ENCODE results near the gene TCF15. TPM values are rescaled to one million over a fixed set of nuclear protein-coding genes. Genes with fewer than 3 reads are reported as not detected.

Gene TCF15
- total and polyA plus RNA-seq, 4 donors, result not detected

DNA sequence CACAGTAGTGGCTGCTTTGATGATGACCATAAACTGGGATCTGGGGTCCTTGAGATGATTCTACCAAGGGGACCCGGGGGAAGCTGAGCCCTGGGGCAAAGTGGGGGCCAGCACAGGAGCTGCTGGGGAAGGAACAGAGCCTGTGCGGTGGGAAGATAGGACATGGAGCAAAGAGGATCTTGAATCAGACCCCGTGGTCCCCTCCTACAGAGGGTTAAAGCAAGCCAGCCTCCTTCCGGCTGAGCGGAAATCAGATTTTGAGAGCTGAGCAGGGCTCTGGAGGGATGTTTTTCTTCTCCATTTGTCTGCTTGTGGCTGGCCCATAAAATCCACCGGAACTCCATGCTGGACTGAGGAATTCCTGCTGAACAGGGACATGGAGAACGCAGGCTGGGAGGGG is 10.1 kb upstream of the TCF15 start (continued):
- no peak for TF ChIP-seq MAX (IDR thresholded peaks at IDR 0.05)

GRCh38 chr20:618980-619379 is 8.9 kb upstream of the TCF15 start:
- no peaks in the 10 kb centered on the region for H3K27me3 ChIP-seq (ENCODE audit: control insufficient read depth in 4 of 4, insufficient read depth in 4 of 4, low read length in 3 of 4)
- no peak for DNase-seq (ENCODE audit: low spot score)

DNA sequence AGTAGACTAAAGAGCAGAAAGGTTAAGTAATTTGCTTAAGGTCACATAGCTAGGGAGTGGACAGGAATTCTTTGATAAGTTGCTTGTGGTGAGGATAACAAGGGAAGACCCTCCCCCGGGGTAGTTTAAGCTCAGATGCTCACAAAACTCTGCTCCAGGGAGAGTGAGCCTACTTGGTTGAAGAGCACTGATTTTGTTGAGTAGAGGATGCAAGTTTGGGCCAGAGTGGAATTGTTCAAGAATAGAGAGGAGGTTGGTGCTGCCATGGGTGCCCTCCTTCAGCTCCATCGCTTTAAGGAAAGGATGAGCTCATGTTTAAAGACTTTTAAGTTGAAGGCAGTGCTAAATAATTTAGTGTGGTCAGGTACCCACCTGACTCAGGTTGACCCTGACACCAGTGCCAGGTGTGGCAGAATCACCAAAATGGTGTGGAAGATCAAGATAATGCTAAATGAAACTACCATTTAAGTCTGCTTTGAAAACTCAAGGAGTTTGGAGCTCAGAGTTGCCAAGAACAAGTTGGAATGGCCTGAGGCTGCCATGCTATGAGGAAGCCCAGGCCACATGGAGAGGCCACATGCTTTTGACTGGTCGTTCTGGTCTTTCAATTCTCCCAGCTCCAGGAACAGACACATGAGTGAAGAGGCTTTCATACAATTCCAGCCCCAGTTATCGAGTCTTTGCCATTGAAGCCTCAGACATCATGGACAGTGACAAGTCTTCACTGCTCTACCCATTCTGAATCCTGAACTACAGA is 8.0 kb upstream of the TCF15 start:
- no peak overlapping the region for H3K9ac ChIP-seq (ENCODE audit: low read depth in 1 of 2, low read length in 2 of 2)
- H3K36me3 ChIP-seq (ENCODE audit: control insufficient read depth in 4 of 4, insufficient read depth in 3 of 4, low read depth in 1 of 4, low read length in 3 of 4), result no peaks in the 10 kb centered on the region
- peaks cover 0 to 2% (median 0%) of the 10 kb centered on the region in 4 donors for H3K27me3 ChIP-seq (ENCODE audit: control insufficient read depth in 4 of 4, insufficient read depth in 4 of 4, low read length in 3 of 4)
- DNase-seq (ENCODE audit: low spot score), result no peak
- no peaks in the 10 kb centered on the region for H3K4me1 ChIP-seq (ENCODE audit: control insufficient read depth in 4 of 4, insufficient read depth in 4 of 4, low read length in 3 of 4)
- peaks cover 6 to 15% (median 7%) of the 10 kb centered on the region in 4 donors for H3K9me3 ChIP-seq (ENCODE audit: control insufficient read depth in 4 of 4, low read length in 3 of 4)
- H3K27ac ChIP-seq (ENCODE audit: low read depth in 1 of 2, low read length in 2 of 2), result no peak overlapping the region
- no peak overlapping the region for H3K4me3 ChIP-seq (ENCODE audit: low read depth in 1 of 3, low read length in 3 of 3)
- 69% methylated on average over 4 of the region's 4 CpGs for WGBS
- no peak for TF ChIP-seq JUND (IDR thresholded peaks at IDR 0.05)
- no peak for TF ChIP-seq ATF3 (IDR thresholded peaks at IDR 0.05)
- no peak for TF ChIP-seq SP1 (IDR thresholded peaks at IDR 0.05)
- TF ChIP-seq, protein P1, sequence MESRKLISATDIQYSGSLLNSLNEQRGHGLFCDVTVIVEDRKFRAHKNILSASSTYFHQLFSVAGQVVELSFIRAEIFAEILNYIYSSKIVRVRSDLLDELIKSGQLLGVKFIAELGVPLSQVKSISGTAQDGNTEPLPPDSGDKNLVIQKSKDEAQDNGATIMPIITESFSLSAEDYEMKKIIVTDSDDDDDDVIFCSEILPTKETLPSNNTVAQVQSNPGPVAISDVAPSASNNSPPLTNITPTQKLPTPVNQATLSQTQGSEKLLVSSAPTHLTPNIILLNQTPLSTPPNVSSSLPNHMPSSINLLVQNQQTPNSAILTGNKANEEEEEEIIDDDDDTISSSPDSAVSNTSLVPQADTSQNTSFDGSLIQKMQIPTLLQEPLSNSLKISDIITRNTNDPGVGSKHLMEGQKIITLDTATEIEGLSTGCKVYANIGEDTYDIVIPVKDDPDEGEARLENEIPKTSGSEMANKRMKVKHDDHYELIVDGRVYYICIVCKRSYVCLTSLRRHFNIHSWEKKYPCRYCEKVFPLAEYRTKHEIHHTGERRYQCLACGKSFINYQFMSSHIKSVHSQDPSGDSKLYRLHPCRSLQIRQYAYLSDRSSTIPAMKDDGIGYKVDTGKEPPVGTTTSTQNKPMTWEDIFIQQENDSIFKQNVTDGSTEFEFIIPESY (IDR thresholded peaks at IDR 0.05), result no peak
- TF ChIP-seq RXRA (IDR thresholded peaks at IDR 0.05), result no peak

More at GRCh38 chr20:618980-619379, 8.9 kb upstream of the TCF15 start:
- no peak overlapping the region for H3K27ac ChIP-seq (ENCODE audit: low read depth in 1 of 2, low read length in 2 of 2)
- H3K4me1 ChIP-seq (ENCODE audit: control insufficient read depth in 4 of 4, insufficient read depth in 4 of 4, low read length in 3 of 4), result no peaks in the 10 kb centered on the region
- TF ChIP-seq TAF1 (conservative IDR thresholded peaks at IDR 0.05), result no peak
- no peak for TF ChIP-seq GABPA (IDR thresholded peaks at IDR 0.05 in 1 of 2, conservative IDR thresholded peaks at IDR 0.05 in 1 of 2)
- TF ChIP-seq MAX (IDR thresholded peaks at IDR 0.05), result no peak
- TF ChIP-seq HNF4A (conservative IDR thresholded peaks at IDR 0.05), result no peak
- TF ChIP-seq YY1 (IDR thresholded peaks at IDR 0.05), result no peak
- no peak for TF ChIP-seq ATF3 (IDR thresholded peaks at IDR 0.05)
- TF ChIP-seq, protein P1 (IDR thresholded peaks at IDR 0.05), result no peak
- TF ChIP-seq JUND (IDR thresholded peaks at IDR 0.05), result no peak
- TF ChIP-seq RXRA (IDR thresholded peaks at IDR 0.05), result no peak
- no peak for TF ChIP-seq SP1 (IDR thresholded peaks at IDR 0.05)
- 67% methylated on average over 5 of the region's 5 CpGs for WGBS
- H3K36me3 ChIP-seq (ENCODE audit: control insufficient read depth in 4 of 4, insufficient read depth in 3 of 4, low read depth in 1 of 4, low read length in 3 of 4), result no peaks in the 10 kb centered on the region
- no peak overlapping the region for H3K9ac ChIP-seq (ENCODE audit: low read depth in 1 of 2, low read length in 2 of 2)
- H3K4me3 ChIP-seq (ENCODE audit: low read depth in 1 of 3, low read length in 3 of 3), result no peak overlapping the region
- H3K9me3 ChIP-seq (ENCODE audit: control insufficient read depth in 4 of 4, low read length in 3 of 4), result peaks cover 6 to 15% (median 7%) of the 10 kb centered on the region in 4 donors
